HG02642 (cell line): Measurements from ENCODE around the gene LRRK1.
A peak's percentile ranks its signal among the peaks of the same experiment; 100 is the strongest.
"Not testable (repeated sequence)": the region's sequence is repeated elsewhere in the genome, so short reads cannot be mapped to it uniquely, and the experiment has no call there.

Source experiments
- ATAC-seq: cut with Tn5 transposase; IDR thresholded peaks from one replicate; pipeline ENCODE4 v1.9.1; 2021; ENCODE audit warnings: mild to moderate bottlenecking; ENCODE audit not compliant: unreplicated experiment, poor library complexity

The LRRK1 gene

GRCh38 chr15:101084801-101085200 lies 165.6 kb downstream of the LRRK1 start:
- no peak for ATAC-seq

- ATAC-seq = no peak
Observed at GRCh38 chr15:101085311-101085700, 166.1 kb downstream of the LRRK1 start.

GRCh38 chr15:101086394-101087171 lies 167.4 kb downstream of the LRRK1 start:
- ATAC-seq = no peak

- no peak for ATAC-seq
Observed at GRCh38 chr15:101087172-101087769, 168.1 kb downstream of the LRRK1 start.

- no peak for ATAC-seq
Observed at GRCh38 chr15:101088271-101088670, 169.1 kb downstream of the LRRK1 start.

GRCh38 chr15:101088788-101089578 lies 169.8 kb downstream of the LRRK1 start:
- peak; percentile 82 for ATAC-seq

GRCh38 chr15:101089579-101090427 lies 170.6 kb downstream of the LRRK1 start:
- ATAC-seq = no peak

GRCh38 chr15:101090428-101090790 lies 171.3 kb downstream of the LRRK1 start:
- ATAC-seq = no peak

GRCh38 chr15:101091080-101092017 lies 172.2 kb downstream of the LRRK1 start:
- no peak for ATAC-seq

GRCh38 chr15:101092156-101092866 lies 173.2 kb downstream of the LRRK1 start:
- no peak for ATAC-seq

GRCh38 chr15:101092867-101093202 lies 173.7 kb downstream of the LRRK1 start:
- ATAC-seq = no peak

GRCh38 chr15:101093958-101094357 lies 174.8 kb downstream of the LRRK1 start:
- ATAC-seq = no peak

- ATAC-seq = not testable (repeated sequence)
Observed at GRCh38 chr15:101095796-101096406, 176.7 kb downstream of the LRRK1 start.

- ATAC-seq = no peak
Observed at GRCh38 chr15:101097111-101097510, 178.0 kb downstream of the LRRK1 start.

GRCh38 chr15:101099183-101099582 lies 180.0 kb downstream of the LRRK1 start:
- ATAC-seq = no peak

GRCh38 chr15:101100118-101100517 lies 181.0 kb downstream of the LRRK1 start:
- ATAC-seq = no peak

- no peak for ATAC-seq
Observed at GRCh38 chr15:101100593-101101442, 181.7 kb downstream of the LRRK1 start.
